ENCODE measurements around the gene RAI14.

The RAI14 gene

DNA sequence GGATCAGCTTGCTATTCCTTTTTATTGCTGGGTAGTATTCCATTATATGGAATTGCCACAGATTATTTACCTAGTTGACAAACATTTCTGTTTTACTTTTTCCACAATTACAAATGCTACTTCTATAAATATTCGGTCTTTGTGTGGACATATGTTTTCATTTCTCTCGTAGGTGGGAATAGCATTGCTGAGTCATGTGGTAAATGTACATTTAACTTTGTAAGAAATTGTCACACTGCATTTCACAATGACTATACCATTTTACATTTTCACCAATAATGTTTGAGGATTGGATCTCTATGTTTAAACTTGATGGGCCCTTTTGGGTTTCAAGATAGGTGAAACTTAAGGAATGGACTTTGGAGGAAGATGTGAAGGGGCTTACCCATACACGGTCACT lies 19.7 kb downstream of the RAI14 start:
- no peak for DNase-seq (ENCODE audit: low read depth in 2 of 2)

GRCh38 chr5:34676416-34676815 lies 20.3 kb downstream of the RAI14 start:
- no peak for DNase-seq (ENCODE audit: low read depth in 2 of 2)

- DNase-seq (ENCODE audit: low read depth in 2 of 2) = no peak
These were observed 21.3 kb downstream of the RAI14 start for GRCh38 chr5:34677428-34677827.

DNA sequence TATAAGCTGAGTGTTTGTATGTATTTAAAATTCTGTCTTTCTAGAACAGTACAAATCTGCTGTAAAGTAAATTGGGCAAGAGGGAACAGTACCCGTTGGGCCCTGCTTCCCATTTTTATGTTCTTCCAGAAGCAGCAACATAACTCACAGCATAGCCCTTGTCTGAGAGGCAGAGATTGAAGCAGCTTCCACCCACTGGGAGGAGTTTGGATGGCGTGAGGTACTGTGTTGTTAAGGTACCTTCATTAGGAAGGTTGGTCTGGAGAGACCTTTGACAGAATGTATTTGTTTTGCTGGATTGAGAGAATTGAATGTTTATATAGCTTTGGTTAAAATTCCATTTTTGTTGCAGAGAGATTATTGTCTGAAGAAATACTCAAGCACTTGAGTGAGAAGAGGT lies 24.8 kb downstream of the RAI14 start:
- no peak for DNase-seq (ENCODE audit: low read depth in 2 of 2)

DNA sequence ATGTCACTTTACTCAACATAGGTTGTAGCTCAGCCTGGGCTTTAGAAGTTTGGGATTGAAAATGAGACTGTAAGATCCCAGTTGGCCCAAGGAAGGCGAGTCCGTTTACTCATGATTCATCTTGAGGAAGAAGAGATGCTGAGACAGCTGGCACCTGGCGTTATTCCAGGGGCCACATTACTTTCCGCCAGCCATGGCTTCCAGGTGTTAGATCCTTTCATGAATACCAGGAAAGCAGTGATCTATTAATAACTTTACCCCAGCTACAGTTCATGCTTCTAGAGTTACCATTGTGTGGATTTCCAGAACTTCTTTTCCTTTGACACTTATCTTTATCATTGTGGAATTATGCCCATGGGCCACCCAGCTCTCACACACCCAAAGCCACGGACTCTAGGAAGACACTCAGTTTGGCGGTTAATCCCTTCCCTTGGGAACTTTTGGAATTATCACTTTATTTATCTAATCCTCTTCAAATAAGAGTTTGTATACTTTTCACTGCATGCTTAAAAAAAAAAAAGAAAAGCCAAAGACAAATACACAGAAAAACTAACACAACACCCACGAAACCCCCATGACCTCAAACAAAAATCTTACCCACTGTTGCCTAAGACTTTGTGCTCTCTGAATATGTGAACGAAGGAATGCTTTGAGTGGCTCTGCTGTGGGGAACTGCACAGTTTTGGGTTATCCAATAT lies 26.9 kb downstream of the RAI14 start:
- DNase-seq (ENCODE audit: low read depth in 2 of 2) = no peak

DNA sequence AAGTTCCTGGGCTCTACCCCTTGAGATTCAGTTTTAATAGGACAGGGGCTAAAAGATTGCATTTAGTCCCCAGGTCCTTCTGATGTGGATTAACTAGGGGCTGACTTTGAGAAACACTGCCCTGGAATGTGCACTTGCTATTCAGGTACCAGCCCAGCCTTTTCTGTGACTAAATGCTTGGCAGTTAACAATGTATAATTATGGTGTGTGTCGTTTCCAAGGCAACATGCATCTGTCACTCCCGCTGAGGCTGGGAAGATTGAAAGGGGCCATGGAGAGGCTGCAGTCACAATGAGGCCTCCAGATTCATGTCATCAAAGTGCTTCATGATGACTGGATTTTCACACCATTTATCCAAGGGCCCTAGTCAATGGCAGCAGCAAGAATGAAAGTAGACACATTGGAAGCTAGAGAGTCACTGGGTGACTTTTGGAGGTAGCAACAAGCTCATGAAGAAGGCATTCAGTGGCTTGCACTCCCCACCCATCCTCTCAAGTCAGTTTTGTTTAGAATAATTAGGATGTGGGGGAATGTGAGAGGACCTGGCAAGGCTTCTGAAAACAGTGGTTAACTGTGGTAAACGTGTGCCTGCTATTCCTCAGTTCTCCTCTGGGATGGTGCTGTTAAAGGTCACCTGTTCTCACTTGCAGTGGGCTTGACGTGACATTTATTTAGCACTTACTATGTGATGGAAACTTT lies 28.3 kb downstream of the RAI14 start:
- DNase-seq (ENCODE audit: low read depth in 2 of 2) = no peak

- DNase-seq (ENCODE audit: low read depth in 2 of 2) = no peak
These were observed 28.8 kb downstream of the RAI14 start for GRCh38 chr5:34684980-34685352.

DNA sequence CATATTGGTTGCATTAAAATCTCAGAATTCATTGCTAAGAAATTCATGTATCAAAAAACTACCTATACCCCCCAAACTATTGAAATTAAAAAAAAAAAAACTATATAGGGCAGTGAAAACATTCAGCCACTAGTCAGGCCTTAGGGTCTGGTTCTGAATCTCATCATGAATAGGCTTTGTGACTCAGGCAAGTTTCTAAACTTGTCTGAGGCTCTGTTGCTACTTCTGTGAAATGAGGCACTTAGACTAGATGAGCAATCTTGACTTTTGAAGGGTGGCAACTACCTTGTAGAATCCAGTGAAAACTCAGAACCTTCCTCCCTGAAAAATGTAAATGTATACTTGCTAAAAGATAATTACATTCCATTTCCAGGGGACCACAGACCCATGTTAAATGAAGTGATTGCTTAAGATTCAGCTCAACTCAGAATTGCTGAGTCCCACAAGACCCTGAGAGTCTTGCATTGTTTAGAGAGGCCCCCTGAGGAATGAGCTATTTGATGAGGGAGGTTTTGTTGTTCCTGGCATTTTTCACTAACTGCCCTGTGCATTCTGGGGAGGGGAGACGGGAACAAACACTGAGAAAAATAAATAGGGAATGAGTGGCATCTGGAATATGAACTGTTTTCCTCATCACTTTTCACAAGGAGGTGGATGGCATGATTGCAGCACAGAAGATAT lies 29.5 kb downstream of the RAI14 start:
- DNase-seq (ENCODE audit: low read depth in 2 of 2) = no peak

- no peak for DNase-seq (ENCODE audit: low read depth in 2 of 2)
These were observed 30.7 kb downstream of the RAI14 start for GRCh38 chr5:34686762-34687268.

DNA sequence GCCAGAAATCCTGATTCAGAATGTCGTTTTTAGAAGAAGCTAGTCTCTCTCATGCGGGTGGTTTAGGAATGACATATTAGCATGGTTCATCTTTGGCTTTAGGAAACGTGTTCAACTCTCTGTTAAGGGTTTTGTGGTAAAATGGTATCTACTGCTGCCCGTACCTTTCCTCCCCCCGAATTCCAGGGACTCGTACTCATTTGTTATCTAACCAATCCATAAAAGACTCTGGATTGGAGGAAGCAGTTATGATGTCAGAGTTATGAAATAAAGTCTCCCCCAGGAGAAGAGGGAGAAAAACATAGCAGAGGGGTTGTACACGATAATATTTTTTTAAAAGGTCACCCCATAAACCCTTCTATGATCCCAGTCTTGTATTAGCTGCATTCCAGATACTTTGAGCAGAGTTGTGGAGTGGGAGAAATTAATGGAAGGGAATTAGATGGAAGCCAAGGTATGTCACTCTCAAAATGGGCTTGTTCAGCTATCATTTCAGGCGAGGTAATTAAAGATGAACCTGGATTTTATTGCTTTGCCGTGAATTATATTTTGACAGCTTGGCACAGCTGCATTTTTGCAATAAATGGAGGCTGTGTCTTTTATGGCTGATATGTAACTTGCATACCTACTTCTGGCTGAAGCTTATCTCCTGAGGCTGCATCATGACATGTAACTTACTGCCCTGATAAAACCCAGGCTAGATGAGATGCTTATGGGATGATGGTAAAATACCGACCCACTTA lies 31.3 kb downstream of the RAI14 start:
- DNase-seq (ENCODE audit: low read depth in 2 of 2) = no peak

- no peak for DNase-seq (ENCODE audit: low read depth in 2 of 2)
These were observed 32.1 kb downstream of the RAI14 start for GRCh38 chr5:34688015-34688810.

- no peak for DNase-seq (ENCODE audit: low read depth in 2 of 2)
These were observed 34.2 kb downstream of the RAI14 start for GRCh38 chr5:34690301-34690700.

DNA sequence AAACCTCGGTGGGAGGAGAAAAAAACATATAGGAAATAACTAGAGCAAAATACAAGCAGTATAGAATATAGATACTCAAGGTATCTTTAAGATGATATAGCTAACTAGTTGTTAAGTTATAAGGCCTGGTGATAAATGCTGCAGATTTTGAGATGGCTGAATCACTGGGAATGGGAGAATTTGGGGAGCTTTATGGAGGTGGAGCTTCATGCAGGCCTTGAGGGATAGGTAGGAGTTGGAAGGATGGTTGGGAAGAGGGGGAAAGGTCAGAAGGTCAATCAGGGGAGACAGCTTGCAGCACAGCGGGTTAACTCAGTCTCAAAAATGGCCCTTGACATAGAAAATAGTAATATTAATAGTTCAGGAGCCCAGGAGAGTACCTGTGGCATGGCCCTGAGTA lies 34.8 kb downstream of the RAI14 start:
- DNase-seq (ENCODE audit: low read depth in 2 of 2) = no peak

- DNase-seq (ENCODE audit: low read depth in 2 of 2) = no peak
These were observed 35.2 kb downstream of the RAI14 start for GRCh38 chr5:34691326-34691725.

GRCh38 chr5:34692786-34693185 lies 36.7 kb downstream of the RAI14 start:
- DNase-seq (ENCODE audit: low read depth in 2 of 2) = no peak

GRCh38 chr5:34694012-34694411 lies 37.9 kb downstream of the RAI14 start:
- no peak for DNase-seq (ENCODE audit: low read depth in 2 of 2)

DNA sequence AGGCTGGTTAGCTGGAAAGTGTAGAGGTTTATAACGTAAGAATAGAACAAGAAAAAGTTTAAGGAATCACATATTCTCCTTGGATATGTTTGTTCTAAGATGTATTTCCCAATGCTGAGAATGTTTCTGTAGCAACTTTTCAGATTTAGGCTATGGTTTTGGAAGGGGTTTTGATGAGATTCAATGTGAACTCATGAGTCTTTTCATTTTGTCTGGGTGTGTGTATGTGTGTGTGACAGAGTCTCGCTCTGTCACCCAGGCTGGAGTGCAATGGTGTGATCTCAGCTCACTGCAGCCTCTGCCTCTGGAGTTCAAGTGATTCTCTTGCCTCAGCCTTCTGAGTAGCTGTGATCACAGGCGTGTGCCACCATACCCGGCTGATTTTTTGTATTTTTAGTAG lies 38.6 kb downstream of the RAI14 start:
- no peak for DNase-seq (ENCODE audit: low read depth in 2 of 2)

DNA sequence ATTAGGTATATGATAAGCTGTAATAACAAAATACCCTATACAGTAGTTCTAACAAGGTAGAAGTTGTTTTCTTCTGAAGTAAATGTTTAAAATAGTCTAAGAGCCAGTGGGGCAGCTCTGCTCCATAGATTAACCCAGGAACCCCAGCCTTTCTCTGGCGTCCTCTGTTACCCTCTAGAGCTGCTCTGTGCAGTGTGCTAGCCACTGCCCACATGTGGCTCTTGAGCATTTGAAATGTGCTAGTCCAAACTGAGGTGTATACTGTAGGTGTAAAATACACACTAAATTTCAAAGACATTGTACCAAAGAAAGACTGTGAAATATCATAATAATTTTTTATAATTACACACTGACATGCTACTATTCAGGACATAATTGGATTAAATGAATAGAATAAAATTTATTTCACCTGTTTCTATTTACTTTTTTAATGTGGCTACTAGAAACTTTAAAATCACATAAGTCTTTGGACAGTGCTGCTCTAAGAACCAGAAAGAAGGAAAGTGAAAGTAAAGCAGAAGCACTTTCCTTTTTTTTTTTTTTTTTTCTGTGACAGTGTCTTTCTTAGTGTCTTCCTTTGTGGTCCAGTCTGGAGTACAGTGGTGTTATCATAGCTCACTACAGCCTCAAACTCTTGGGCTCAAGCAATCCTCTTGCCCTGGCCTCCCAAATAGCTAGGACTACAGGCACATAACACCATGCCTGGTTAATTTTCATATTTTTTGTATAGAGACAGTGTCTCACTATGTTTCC lies 39.3 kb downstream of the RAI14 start:
- DNase-seq (ENCODE audit: low read depth in 2 of 2) = no peak

GRCh38 chr5:34697308-34698108 lies 41.4 kb downstream of the RAI14 start:
- DNase-seq (ENCODE audit: low read depth in 2 of 2) = no peak

DNA sequence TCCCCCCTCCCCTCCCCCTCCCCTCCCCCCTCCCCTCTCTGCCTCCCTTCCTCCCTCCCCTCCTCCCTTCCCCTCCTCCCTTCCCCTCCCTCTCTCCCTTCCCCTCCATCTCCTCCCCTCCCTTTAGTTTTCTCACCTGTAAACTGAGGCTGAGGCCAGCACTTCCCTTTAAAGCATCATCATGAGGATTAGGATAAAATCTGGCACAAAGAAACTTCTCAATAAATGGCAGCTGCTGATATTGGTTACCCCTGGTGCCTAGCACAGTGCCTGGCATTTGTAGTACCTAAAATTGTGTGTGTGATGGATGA lies 41.9 kb downstream of the RAI14 start:
- DNase-seq (ENCODE audit: low read depth in 2 of 2) = no peak

Measured in stimulated activated CD8-positive, alpha-beta memory T cell treated with anti-CD3 and anti-CD28 coated beads, Interleukin-15, amount 100 ng/mL, for 4 hours (primary cell).